ENCODE results near the gene ACTA1. TPM values are rescaled to one million over a fixed set of nuclear protein-coding genes. Genes with fewer than 3 reads are reported as not detected.

The ACTA1 gene
- total RNA-seq, 4 donors from 2014 or later = 0.59 to 2.6 (median 1.7) TPM

GRCh38 chr1:229474509-229474908 lies 40.6 kb upstream of the ACTA1 start:
- TF ChIP-seq POLR2A (IDR thresholded peaks at IDR 0.05) (no peak), EP300 (IDR thresholded peaks at IDR 0.05) (no peak)
- Histone ChIP-seq H3K36me3 (peaks cover 88% of the 10 kb centered on the region), H3K27ac (no peak overlapping the region), H3K9me3 (no peaks in the 10 kb centered on the region), H3K4me1 (no peaks in the 10 kb centered on the region), H3K4me3 (no peak overlapping the region), H3K27me3 (no peaks in the 10 kb centered on the region)
- DNase-seq (ENCODE audit: low spot score in 2 of 2) = no peak
- 82% methylated on average over 2 of the region's 2 CpGs for WGBS

DNA sequence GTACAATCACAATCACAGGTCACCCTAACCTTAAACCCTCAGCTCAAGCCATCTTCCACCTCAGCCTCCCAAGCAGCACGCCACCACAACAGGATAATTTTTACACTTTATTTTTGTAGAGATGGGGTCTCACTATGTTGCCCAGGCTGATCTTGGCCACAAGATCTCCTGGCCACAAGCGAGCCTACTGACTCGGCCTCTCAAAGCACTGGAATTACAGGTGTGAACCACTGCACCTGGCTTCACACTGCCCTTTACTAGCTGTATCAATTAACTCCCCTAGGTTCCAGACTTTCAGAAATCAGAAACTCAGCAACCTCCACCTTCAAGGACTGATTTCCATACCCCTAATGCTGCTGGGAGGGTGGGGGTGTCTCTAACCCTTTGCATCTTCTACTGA lies 37.3 kb upstream of the ACTA1 start:
- peaks cover 86% of the 10 kb centered on the region for H3K36me3 ChIP-seq
- H3K4me1 ChIP-seq = no peaks in the 10 kb centered on the region

DNA sequence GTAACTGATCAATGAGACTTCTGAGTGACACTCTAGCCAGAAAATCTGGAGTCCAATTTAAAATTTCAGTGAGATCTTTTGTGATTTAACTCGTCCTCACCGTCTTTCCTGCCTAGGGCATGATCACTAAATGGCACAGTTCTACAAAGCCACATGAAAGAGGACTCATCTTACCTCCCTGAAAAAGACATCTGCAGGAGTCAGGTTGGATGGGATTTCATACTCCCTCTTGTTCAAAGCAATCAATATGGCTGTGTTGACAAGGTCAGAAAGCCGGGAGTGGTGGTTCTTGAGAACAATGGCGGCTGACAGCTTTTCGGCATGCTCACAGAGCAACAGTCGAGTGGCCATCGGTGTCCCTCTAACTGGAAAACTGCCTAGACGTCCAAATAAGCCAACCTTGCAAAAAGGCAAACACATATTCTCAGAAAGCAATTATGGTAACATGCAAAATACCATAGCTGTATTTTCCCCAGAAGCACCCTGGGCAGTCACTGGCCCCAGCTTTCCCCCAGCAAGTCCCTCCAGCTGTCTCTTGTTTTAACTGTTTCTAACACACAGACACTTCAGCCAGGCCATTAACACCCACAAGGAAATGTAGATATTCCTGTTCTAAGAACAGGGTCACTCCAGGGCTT lies 36.6 kb upstream of the ACTA1 start:
- DNase-seq (ENCODE audit: low spot score in 2 of 2) = no peak
- Histone ChIP-seq H3K27me3 (no peaks in the 10 kb centered on the region), H3K9me3 (no peaks in the 10 kb centered on the region), H3K27ac (no peak overlapping the region), H3K4me3 (no peak overlapping the region), H3K36me3 (peaks cover 84% of the 10 kb centered on the region), H3K4me1 (no peaks in the 10 kb centered on the region)
- TF ChIP-seq POLR2A (IDR thresholded peaks at IDR 0.05) (no peak), EP300 (IDR thresholded peaks at IDR 0.05) (no peak), POLR2AphosphoS5 (IDR thresholded peaks at IDR 0.05) (no peak), CTCF (IDR thresholded peaks at IDR 0.05) (no peak)
- WGBS = 89% methylated on average over 8 of the region's 8 CpGs

More for the DNA sequence above, 37.3 kb upstream of the ACTA1 start:
- no peak for DNase-seq (ENCODE audit: low spot score in 2 of 2)
- Histone ChIP-seq H3K27me3 (no peaks in the 10 kb centered on the region), H3K4me3 (no peak overlapping the region), H3K9me3 (no peaks in the 10 kb centered on the region), H3K27ac (no peak overlapping the region)
- TF ChIP-seq POLR2AphosphoS5 (IDR thresholded peaks at IDR 0.05) = no peak
- no peak for TF ChIP-seq CTCF (IDR thresholded peaks at IDR 0.05)
- no peak for TF ChIP-seq POLR2A (IDR thresholded peaks at IDR 0.05)
- WGBS = 78% methylated on average over 3 of the region's 3 CpGs

GRCh38 chr1:229466887-229467286 lies 33.0 kb upstream of the ACTA1 start:
- no peaks in the 10 kb centered on the region for H3K27me3 ChIP-seq
- no peak overlapping the region for H3K27ac ChIP-seq
- WGBS = 96% methylated on average over 1 of the region's 1 CpG
- H3K9me3 ChIP-seq = no peaks in the 10 kb centered on the region
- H3K4me3 ChIP-seq = no peak overlapping the region
- no peak for DNase-seq (ENCODE audit: low spot score in 2 of 2)
- peaks cover 87% of the 10 kb centered on the region for H3K36me3 ChIP-seq
- H3K4me1 ChIP-seq = no peaks in the 10 kb centered on the region
- TF ChIP-seq EP300 (IDR thresholded peaks at IDR 0.05) (no peak), CTCF (IDR thresholded peaks at IDR 0.05) (no peak), POLR2A (IDR thresholded peaks at IDR 0.05) (no peak), POLR2AphosphoS5 (IDR thresholded peaks at IDR 0.05) (no peak)

GRCh38 chr1:229464672-229465071 lies 30.8 kb upstream of the ACTA1 start:
- DNase-seq (ENCODE audit: low spot score in 2 of 2) = no peak
- peaks cover 90% of the 10 kb centered on the region for H3K36me3 ChIP-seq
- no peak overlapping the region for H3K27ac ChIP-seq
- no peak overlapping the region for H3K4me3 ChIP-seq
- no peaks in the 10 kb centered on the region for H3K4me1 ChIP-seq
- H3K27me3 ChIP-seq = no peaks in the 10 kb centered on the region
- WGBS = 97% methylated on average over 8 of the region's 8 CpGs
- TF ChIP-seq EP300 (IDR thresholded peaks at IDR 0.05) (no peak), POLR2AphosphoS5 (IDR thresholded peaks at IDR 0.05) (no peak), CTCF (IDR thresholded peaks at IDR 0.05) (no peak), POLR2A (IDR thresholded peaks at IDR 0.05) (no peak)
- H3K9me3 ChIP-seq = no peaks in the 10 kb centered on the region
